NCI-H2196 (cell line): ENCODE measurements around the gene TBCB.
A peak's percentile ranks its signal among the peaks of the same experiment; 100 is the strongest.
"Not testable (repeated sequence)": the region's sequence is repeated elsewhere in the genome, so short reads cannot be mapped to it uniquely, and the experiment has no call there.

ENCODE experiments used
- DNase-seq: peaks from one replicate; lab custom pipeline; 2025; ENCODE audit not compliant: unreplicated experiment; lab: John Stamatoyannopoulos, UW

Gene TBCB

GRCh38 chr19:36169084-36169760, 54.0 kb downstream of the TBCB start:
- DNase-seq: peak; percentile 91

DNA sequence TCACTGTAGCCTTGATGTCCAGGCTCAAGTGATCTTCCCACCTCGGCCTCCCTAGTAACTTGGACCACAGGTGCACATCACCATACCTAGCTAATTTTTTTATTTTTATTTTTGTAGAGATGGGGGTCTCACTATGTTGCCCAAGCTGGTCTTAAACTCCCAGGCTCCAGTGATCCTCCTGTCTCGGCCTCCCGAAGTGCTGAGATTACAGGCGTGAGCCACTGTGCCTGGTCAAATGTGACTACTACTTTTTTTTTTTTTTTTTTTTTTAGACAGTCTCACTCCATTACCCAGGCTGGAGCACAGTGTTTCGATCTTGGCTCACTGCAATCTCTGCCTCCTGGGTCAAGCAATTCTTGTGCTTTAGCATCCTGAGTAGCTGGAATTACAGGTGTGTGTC, 57.6 kb downstream of the TBCB start:
- DNase-seq: no peak

- not testable (repeated sequence) for DNase-seq
Measured at GRCh38 chr19:36173846-36174245, 58.6 kb downstream of the TBCB start.
